Neural progenitor cell (in vitro differentiated cells): ENCODE results near the gene PHKA2.

Source experiments
- EZH2 ChIP-seq: fragments of 200-600 bp; sonication (generic); IDR thresholded peaks from 2 replicates; pipeline ENCODE4 v1.6.1; 2017; ENCODE audit warnings: antibody characterized with exemption, mild to moderate bottlenecking, moderate library complexity
- TF ChIP-seq, protein P1 (sequence below): fragments of 200-600 bp; sonication (generic); IDR thresholded peaks from 2 replicates; pipeline ENCODE4 v1.5.1; 2017; ENCODE audit warnings: antibody characterized with exemption, mild to moderate bottlenecking

DNA sequence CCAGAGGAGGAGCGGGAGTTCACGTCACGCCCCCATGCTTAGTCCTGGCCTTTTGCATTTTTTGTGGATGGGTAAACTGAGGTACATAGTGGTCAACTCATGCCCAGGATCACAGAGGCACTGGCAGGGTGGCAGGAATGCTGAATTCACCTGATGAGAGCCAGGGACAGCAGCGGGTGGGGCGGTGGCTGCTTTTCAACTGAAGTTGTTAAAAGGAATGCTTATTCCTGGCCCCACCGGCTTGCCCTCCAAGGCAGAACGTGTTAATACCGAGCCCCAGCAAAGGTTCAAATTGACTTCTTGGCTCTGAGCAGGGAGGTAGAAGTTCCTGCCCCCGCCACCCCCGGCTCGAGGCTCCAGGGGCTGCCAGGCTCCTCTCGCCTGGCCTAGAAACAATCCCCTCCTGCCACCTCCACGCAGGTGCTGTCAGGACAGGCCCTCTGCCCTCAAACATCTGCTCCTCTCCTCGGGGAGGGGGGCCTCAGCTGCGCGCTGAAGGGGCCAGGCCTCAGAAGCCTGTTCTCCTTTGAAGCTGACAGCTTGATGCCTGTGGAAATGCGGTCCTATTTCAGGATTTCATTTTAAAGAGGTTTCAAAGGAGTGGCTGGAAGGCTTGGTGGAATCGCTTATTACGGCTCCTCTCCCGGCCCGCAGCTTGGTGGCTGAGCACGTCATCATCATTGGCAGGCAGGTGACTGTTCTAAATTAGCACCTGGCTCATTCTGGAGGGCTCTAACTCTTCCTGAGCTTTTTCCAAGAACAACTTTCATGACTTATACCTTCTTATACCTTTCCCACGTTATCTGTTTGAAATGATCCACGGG is 93.0 kb downstream of the PHKA2 start:
- TF ChIP-seq, protein P1, sequence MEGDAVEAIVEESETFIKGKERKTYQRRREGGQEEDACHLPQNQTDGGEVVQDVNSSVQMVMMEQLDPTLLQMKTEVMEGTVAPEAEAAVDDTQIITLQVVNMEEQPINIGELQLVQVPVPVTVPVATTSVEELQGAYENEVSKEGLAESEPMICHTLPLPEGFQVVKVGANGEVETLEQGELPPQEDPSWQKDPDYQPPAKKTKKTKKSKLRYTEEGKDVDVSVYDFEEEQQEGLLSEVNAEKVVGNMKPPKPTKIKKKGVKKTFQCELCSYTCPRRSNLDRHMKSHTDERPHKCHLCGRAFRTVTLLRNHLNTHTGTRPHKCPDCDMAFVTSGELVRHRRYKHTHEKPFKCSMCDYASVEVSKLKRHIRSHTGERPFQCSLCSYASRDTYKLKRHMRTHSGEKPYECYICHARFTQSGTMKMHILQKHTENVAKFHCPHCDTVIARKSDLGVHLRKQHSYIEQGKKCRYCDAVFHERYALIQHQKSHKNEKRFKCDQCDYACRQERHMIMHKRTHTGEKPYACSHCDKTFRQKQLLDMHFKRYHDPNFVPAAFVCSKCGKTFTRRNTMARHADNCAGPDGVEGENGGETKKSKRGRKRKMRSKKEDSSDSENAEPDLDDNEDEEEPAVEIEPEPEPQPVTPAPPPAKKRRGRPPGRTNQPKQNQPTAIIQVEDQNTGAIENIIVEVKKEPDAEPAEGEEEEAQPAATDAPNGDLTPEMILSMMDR: no peak
- no peak for TF ChIP-seq EZH2
